ENCODE results near the gene RASGRF1. TPM values are rescaled to one million over a fixed set of nuclear protein-coding genes. Genes with fewer than 3 reads are reported as not detected.

Gene RASGRF1
- total RNA-seq, 1 donor from 2014 or later = 0.41 TPM

DNA sequence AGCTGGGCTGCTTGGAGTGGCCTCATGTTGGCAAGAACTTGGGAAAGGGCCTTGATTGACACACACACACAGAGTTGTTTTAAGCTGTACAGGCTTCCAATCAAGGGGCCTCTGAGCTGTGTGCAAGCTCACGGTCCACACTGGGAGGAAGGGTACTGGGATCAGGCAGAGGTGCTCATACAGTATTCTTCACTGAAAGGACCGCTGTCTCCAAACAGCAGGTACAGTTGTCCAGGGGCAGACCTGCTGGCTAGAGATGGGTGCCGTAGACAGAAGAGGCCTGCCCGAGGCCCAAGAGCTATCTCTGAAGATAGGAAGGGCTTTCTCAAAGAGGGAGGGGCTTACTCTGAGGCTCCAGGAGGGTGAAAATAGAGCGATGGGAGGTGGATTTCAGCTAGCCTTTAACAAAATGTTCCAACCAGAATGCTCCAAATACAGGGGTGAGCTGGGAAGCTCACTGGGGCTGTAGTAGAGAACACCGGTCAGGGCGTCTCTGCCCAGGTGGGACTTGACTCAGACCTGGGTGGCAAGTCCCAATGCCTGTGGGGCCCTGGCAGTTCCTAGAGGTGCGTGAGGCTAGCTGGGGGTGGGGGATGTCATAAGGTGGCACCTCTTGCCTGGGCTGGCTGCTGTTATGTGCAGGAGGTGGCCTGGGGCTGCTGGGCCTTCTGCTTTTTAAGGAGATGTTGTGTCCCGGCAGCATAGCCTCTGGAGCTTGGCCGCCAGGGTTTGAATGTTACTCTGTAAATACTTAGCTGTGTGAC is 42.7 kb downstream of the RASGRF1 start:
- no peak for DNase-seq (ENCODE audit: extremely low spot score, unreplicated experiment)
- Mint-ChIP-seq H3K4me1 (ENCODE audit: unreplicated experiment) (no peaks in the 10 kb centered on the region), H3K27me3 (peaks cover 17% of the 10 kb centered on the region), H3K4me3 (no peak overlapping the region), H3K36me3 (no peaks in the 10 kb centered on the region), H3K27ac (no peak overlapping the region), H3K9me3 (no peaks in the 10 kb centered on the region)
- TF ChIP-seq, protein P1, sequence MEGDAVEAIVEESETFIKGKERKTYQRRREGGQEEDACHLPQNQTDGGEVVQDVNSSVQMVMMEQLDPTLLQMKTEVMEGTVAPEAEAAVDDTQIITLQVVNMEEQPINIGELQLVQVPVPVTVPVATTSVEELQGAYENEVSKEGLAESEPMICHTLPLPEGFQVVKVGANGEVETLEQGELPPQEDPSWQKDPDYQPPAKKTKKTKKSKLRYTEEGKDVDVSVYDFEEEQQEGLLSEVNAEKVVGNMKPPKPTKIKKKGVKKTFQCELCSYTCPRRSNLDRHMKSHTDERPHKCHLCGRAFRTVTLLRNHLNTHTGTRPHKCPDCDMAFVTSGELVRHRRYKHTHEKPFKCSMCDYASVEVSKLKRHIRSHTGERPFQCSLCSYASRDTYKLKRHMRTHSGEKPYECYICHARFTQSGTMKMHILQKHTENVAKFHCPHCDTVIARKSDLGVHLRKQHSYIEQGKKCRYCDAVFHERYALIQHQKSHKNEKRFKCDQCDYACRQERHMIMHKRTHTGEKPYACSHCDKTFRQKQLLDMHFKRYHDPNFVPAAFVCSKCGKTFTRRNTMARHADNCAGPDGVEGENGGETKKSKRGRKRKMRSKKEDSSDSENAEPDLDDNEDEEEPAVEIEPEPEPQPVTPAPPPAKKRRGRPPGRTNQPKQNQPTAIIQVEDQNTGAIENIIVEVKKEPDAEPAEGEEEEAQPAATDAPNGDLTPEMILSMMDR (conservative IDR thresholded peaks at IDR 0.05) = no peak

- no peaks in the 10 kb centered on the region for H3K4me1 Mint-ChIP-seq (ENCODE audit: unreplicated experiment)
- TF ChIP-seq, protein P1 (conservative IDR thresholded peaks at IDR 0.05) = no peak
- peaks cover 11% of the 10 kb centered on the region for H3K27me3 Mint-ChIP-seq
- H3K9me3 Mint-ChIP-seq = no peaks in the 10 kb centered on the region
- no peak for DNase-seq (ENCODE audit: extremely low spot score, unreplicated experiment)
- H3K4me3 Mint-ChIP-seq = no peak overlapping the region
- H3K27ac Mint-ChIP-seq = no peak overlapping the region
- no peaks in the 10 kb centered on the region for H3K36me3 Mint-ChIP-seq
These were observed 43.7 kb downstream of the RASGRF1 start for GRCh38 chr15:79046691-79047404.

DNA sequence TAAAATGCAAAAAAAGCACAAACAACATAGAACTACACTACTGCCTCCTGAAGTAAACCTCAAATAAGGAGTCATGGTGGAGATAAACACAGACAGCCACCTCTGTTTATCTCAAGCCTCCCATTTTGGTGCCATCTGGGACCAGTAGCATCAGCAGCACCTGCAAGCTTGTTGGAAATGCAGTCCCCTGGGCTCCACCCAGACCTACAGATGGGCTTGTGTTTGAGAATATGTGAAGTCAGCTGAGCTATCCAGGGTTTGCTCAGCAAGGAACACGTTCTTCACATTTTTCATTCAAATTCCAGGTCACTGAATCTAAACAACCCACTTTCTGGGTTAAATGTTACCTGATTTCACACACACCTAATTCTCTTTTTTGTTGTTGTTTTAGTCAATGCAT is 45.5 kb downstream of the RASGRF1 start:
- TF ChIP-seq, protein P1 (conservative IDR thresholded peaks at IDR 0.05) = no peak
- Mint-ChIP-seq H3K4me3 (no peak overlapping the region), H3K27ac (no peak overlapping the region), H3K9me3 (no peaks in the 10 kb centered on the region), H3K36me3 (no peaks in the 10 kb centered on the region), H3K4me1 (ENCODE audit: unreplicated experiment) (no peaks in the 10 kb centered on the region), H3K27me3 (peaks cover 15% of the 10 kb centered on the region)
- DNase-seq (ENCODE audit: extremely low spot score, unreplicated experiment) = no peak

DNA sequence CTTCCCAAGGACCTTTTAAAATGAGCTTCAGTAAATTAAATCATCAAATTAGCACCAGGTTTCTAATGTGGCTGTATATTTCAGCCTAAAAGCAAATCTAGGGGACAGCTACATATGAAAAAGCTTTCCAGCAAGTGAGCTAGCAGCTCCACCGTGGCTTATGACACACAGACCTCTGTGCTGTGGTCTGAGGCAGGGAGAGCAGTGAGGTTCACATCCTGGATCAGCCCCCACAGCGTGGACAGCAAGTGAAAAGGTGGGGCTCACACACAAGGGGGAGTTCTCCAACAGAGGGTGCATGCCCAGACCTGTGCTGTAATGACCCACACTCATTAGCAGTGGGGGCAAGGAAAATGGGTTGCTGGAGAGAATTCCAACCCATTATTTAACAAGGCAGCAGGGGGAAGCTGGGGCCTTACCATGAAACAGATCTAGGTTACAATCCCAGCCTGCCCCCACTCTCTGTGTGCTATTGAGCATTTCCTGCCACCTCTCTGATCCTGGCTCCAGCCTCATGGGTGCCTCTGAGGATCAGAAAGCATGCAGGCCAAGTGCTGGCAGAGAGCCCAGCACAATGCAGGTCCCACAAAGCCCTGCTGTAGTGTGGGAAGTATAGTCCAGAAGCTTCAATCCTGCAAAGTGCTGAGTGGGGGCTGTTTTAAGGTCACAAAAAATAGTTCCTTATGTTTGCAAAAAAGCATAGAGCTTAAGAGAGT is 48.2 kb downstream of the RASGRF1 start:
- TF ChIP-seq, protein P1 (conservative IDR thresholded peaks at IDR 0.05) = no peak
- Mint-ChIP-seq H3K36me3 (no peaks in the 10 kb centered on the region), H3K9me3 (no peaks in the 10 kb centered on the region), H3K27me3 (peaks cover 15% of the 10 kb centered on the region), H3K4me1 (ENCODE audit: unreplicated experiment) (no peaks in the 10 kb centered on the region), H3K4me3 (no peak overlapping the region), H3K27ac (no peak overlapping the region)
- DNase-seq (ENCODE audit: extremely low spot score, unreplicated experiment) = no peak

- Mint-ChIP-seq H3K4me1 (ENCODE audit: unreplicated experiment) (no peaks in the 10 kb centered on the region), H3K36me3 (no peaks in the 10 kb centered on the region), H3K9me3 (no peaks in the 10 kb centered on the region), H3K27ac (no peak overlapping the region), H3K27me3 (peaks cover 18% of the 10 kb centered on the region), H3K4me3 (no peak overlapping the region)
- TF ChIP-seq, protein P1 (conservative IDR thresholded peaks at IDR 0.05) = no peak
- no peak for DNase-seq (ENCODE audit: extremely low spot score, unreplicated experiment)
These were observed 48.9 kb downstream of the RASGRF1 start for GRCh38 chr15:79041601-79042168.
